Ishikawa (cell line): Measurements from ENCODE around the gene RANGAP1.

Experiments
- CEBPB ChIP-seq: IDR thresholded peaks from 2 replicates; pipeline ENCODE4 v1.6.1; 2012
- CREB1 ChIP-seq: IDR thresholded peaks from 2 replicates; pipeline ENCODE4 v1.6.1; 2012; ENCODE audit warnings: low read depth
- EGR1 ChIP-seq: IDR thresholded peaks from 2 replicates; pipeline ENCODE4 v1.6.1; 2012
- EP300 ChIP-seq: IDR thresholded peaks from 2 replicates; pipeline ENCODE4 v1.6.1; 2012; ENCODE audit warnings: borderline replicate concordance
- FOXM1 ChIP-seq: IDR thresholded peaks from 2 replicates; pipeline ENCODE4 v1.6.1; 2012; ENCODE audit warnings: low read depth, borderline replicate concordance
- MAX ChIP-seq: IDR thresholded peaks from 2 replicates; pipeline ENCODE4 v1.6.1; 2012
- NFIC ChIP-seq: IDR thresholded peaks from 2 replicates; pipeline ENCODE4 v1.6.1; 2012
- RAD21 ChIP-seq: IDR thresholded peaks from 2 replicates; pipeline ENCODE4 v1.6.1; 2012; ENCODE audit warnings: low read depth
- REST ChIP-seq: IDR thresholded peaks from 2 replicates; pipeline ENCODE4 v1.6.1; 2012; ENCODE audit warnings: low read depth, mild to moderate bottlenecking
- TAF1 ChIP-seq: IDR thresholded peaks from 2 replicates; pipeline ENCODE4 v1.6.1; 2012; ENCODE audit warnings: low read depth, mild to moderate bottlenecking
- TCF12 ChIP-seq: IDR thresholded peaks from 2 replicates; pipeline ENCODE4 v1.6.1; 2012; ENCODE audit warnings: low read depth
- TEAD4 ChIP-seq: IDR thresholded peaks from 2 replicates; pipeline ENCODE4 v1.6.1; 2012
- USF1 ChIP-seq: IDR thresholded peaks from 2 replicates; pipeline ENCODE4 v1.6.1; 2012
- YY1 ChIP-seq: IDR thresholded peaks from 2 replicates; pipeline ENCODE4 v1.6.1; 2012; ENCODE audit warnings: low read depth
- ZBTB7A ChIP-seq: IDR thresholded peaks from 2 replicates; pipeline ENCODE4 v1.6.1; 2012; ENCODE audit warnings: low read depth

The RANGAP1 gene

DNA sequence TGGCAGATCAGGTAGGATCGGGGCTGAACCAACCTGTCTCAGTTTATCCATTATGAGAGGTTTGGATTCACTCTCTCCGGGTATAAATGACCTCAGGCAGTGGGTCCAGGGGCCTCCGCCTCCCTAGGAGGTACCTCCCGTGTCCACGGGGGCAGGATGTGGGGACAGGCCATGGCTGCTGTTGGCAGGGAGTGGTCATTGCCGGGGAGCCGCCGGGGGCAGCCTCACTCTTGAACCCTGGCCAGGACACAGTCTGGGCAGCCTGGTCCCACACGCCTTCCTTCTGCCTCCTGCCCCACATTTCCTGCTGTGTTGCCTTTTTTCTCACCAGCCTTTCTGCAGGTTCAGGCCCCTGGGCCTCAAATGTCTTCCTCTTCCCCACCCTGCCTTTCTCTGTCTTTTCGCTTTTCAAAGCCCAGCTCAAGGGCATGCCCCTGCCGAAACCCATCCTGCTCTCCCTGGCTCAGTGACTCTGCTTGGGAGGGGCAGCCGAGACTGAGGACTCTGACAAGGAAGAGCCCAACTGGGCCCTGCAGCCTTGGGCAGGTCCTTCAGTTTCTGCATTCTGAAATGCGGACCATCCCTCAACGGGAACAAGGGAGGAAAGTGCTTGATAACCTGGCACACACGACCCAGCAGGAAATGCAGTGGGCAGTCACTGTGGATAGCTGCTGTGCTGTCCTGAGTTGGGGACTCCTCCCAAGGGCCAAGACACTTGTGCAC is 46.4 kb upstream of the RANGAP1 start:
- TF ChIP-seq TCF12 (no peak), YY1 (no peak), FOXM1 (no peak), RAD21 (no peak), USF1 (no peak), CEBPB (no peak), MAX (no peak), NFIC (no peak), REST (no peak), EGR1 (no peak), TEAD4 (no peak), CREB1 (no peak), TAF1 (no peak), EP300 (no peak)

DNA sequence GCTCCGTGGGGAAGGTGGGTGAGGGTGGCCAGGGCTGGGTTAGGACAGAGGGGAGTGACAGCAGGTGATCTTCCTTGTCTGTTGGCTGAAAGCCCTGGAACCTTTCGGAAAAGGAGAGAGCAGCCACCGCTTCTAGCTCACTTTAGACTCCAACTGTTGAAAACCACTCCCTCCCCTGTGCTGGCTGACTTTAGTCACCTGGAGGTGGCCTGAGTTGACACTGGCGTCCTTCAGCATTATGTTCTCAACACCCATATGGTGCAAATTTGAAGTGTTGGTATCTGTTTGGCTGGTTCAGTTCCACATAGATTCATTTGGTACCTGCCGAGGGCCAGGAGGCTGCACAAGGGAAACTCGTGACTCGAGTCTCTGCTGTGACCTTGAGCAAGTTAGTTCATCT is 44.2 kb upstream of the RANGAP1 start:
- TF ChIP-seq USF1 (no peak), CEBPB (no peak), NFIC (no peak), EP300 (no peak), REST (no peak), RAD21 (no peak), TAF1 (no peak), TCF12 (no peak), ZBTB7A (no peak), MAX (no peak), TEAD4 (no peak), YY1 (no peak)

GRCh38 chr22:41327124-41327523 is 41.1 kb upstream of the RANGAP1 start:
- no peak for TF ChIP-seq REST
- no peak for TF ChIP-seq CREB1
- TF ChIP-seq ZBTB7A: no peak
- TF ChIP-seq TAF1: no peak
- TF ChIP-seq EP300: no peak
- no peak for TF ChIP-seq CEBPB
- TF ChIP-seq TEAD4: no peak
- TF ChIP-seq YY1: no peak
- TF ChIP-seq USF1: no peak
- TF ChIP-seq NFIC: no peak
- no peak for TF ChIP-seq TCF12
- no peak for TF ChIP-seq MAX
- TF ChIP-seq FOXM1: no peak
- no peak for TF ChIP-seq RAD21
- no peak for TF ChIP-seq EGR1

GRCh38 chr22:41324821-41325528 is 39.0 kb upstream of the RANGAP1 start:
- TF ChIP-seq USF1: no peak
- TF ChIP-seq TCF12: no peak
- no peak for TF ChIP-seq CREB1
- no peak for TF ChIP-seq YY1
- no peak for TF ChIP-seq TAF1
- no peak for TF ChIP-seq TEAD4
